ENCODE measurements around the gene MKKS.

The MKKS gene

GRCh38 chr20:10360878-10361277, 73.1 kb downstream of the MKKS start:
- no peak overlapping the region for H3K4me3 ChIP-seq (ENCODE audit: low read length in 2 of 2)
- no peak overlapping the region for H3K9ac ChIP-seq (ENCODE audit: low read depth in 1 of 2, low read length in 2 of 2)
- H3K9me3 ChIP-seq (ENCODE audit: control insufficient read depth in 2 of 2, low read length in 2 of 2) = no peaks in the 10 kb centered on the region
- H3K27me3 ChIP-seq (ENCODE audit: control insufficient read depth in 2 of 2, insufficient read depth in 2 of 2, low read length in 2 of 2) = no peaks in the 10 kb centered on the region
- no peaks in the 10 kb centered on the region for H3K36me3 ChIP-seq (ENCODE audit: control insufficient read depth in 2 of 2, insufficient read depth in 2 of 2, low read length in 2 of 2)
- no peak overlapping the region for H3K27ac ChIP-seq (ENCODE audit: low read depth in 2 of 2, low read length in 2 of 2)
- H3K4me1 ChIP-seq (ENCODE audit: control insufficient read depth in 2 of 2, insufficient read depth in 2 of 2, low read length in 2 of 2) = no peaks in the 10 kb centered on the region

DNA sequence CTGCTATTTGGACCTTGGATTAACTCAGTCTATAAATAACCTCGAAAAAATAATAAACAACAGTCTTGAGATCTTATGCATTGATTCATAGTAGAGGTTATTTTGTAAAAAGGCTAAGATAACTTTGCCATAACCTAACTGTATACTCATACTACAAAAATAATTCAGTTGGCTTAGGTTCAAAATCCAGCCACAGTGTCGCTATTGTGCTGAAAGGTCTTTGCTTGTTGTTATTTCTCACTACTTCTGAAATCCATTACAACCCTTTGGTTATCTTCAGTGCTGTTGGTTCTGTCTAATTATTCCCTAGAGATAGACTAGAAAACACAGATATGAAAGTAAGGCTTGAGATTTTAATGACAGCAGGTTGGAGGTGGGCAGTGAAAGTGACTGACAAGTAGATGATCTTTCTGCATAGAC, 74.4 kb downstream of the MKKS start:
- H3K9ac ChIP-seq (ENCODE audit: low read depth in 1 of 2, low read length in 2 of 2) = no peak overlapping the region
- H3K4me1 ChIP-seq (ENCODE audit: control insufficient read depth in 2 of 2, insufficient read depth in 2 of 2, low read length in 2 of 2) = no peaks in the 10 kb centered on the region
- no peaks in the 10 kb centered on the region for H3K9me3 ChIP-seq (ENCODE audit: control insufficient read depth in 2 of 2, low read length in 2 of 2)
- H3K36me3 ChIP-seq (ENCODE audit: control insufficient read depth in 2 of 2, insufficient read depth in 2 of 2, low read length in 2 of 2) = no peaks in the 10 kb centered on the region
- H3K27me3 ChIP-seq (ENCODE audit: control insufficient read depth in 2 of 2, insufficient read depth in 2 of 2, low read length in 2 of 2) = no peaks in the 10 kb centered on the region
- no peak overlapping the region for H3K27ac ChIP-seq (ENCODE audit: low read depth in 2 of 2, low read length in 2 of 2)
- no peak overlapping the region for H3K4me3 ChIP-seq (ENCODE audit: low read length in 2 of 2)

DNA sequence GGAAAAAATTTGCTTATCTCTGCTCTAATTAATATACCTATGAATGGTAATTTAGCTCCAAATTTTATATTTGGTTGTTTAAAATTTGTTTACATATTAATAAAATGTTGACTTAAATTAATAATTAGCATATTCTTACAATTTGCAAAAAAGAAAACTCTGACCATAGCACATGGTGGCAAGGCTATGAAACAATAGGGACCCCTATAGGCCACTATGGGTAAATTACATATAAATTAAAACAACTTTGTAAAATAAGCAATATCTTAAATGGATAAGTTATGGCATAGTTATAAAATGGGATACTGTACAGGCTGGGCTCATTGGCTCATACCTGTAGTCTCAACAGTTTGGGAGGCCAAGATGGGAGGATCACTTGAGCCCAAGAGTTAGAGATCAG, 76.0 kb downstream of the MKKS start:
- H3K36me3 ChIP-seq (ENCODE audit: control insufficient read depth in 2 of 2, insufficient read depth in 2 of 2, low read length in 2 of 2) = no peaks in the 10 kb centered on the region
- no peaks in the 10 kb centered on the region for H3K27me3 ChIP-seq (ENCODE audit: control insufficient read depth in 2 of 2, insufficient read depth in 2 of 2, low read length in 2 of 2)
- no peaks in the 10 kb centered on the region for H3K4me1 ChIP-seq (ENCODE audit: control insufficient read depth in 2 of 2, insufficient read depth in 2 of 2, low read length in 2 of 2)
- no peak overlapping the region for H3K4me3 ChIP-seq (ENCODE audit: low read length in 2 of 2)
- no peak overlapping the region for H3K9ac ChIP-seq (ENCODE audit: low read depth in 1 of 2, low read length in 2 of 2)
- H3K27ac ChIP-seq (ENCODE audit: low read depth in 2 of 2, low read length in 2 of 2) = no peak overlapping the region
- no peaks in the 10 kb centered on the region for H3K9me3 ChIP-seq (ENCODE audit: control insufficient read depth in 2 of 2, low read length in 2 of 2)

DNA sequence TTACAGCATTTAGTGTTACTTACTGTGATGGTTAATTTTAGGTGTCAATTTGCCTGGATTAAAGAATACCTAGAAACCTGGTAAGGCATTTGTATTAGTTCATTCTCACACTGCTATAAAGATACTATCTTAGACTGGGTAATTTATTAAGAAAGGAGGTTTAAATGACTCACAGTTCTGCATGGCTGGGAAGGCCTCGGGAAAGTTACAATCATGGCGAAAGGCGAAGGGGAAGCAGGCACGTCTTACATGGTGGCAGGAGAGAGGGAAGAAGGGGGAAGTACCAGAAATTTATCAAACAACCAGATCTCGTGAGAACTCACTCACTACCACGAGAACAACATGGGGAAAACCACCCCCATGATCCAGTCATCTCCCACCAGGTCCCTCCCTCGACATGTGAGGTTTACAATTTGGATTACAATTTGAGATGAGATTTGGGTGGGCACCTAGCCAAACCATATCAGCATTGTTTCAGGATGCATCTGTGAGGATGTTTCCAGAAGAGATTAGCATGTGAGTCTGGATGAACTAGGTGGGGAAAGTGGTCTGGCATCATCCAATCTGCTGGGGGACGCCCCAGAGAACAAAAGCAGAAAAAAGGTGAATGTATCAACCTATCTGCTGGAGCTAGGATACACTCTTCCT, 76.8 kb downstream of the MKKS start:
- Histone ChIP-seq H3K4me3 (ENCODE audit: low read length in 2 of 2) (no peak overlapping the region), H3K9ac (ENCODE audit: low read depth in 1 of 2, low read length in 2 of 2) (no peak overlapping the region), H3K27me3 (ENCODE audit: control insufficient read depth in 2 of 2, insufficient read depth in 2 of 2, low read length in 2 of 2) (no peaks in the 10 kb centered on the region), H3K36me3 (ENCODE audit: control insufficient read depth in 2 of 2, insufficient read depth in 2 of 2, low read length in 2 of 2) (no peaks in the 10 kb centered on the region), H3K9me3 (ENCODE audit: control insufficient read depth in 2 of 2, low read length in 2 of 2) (no peaks in the 10 kb centered on the region), H3K27ac (ENCODE audit: low read depth in 2 of 2, low read length in 2 of 2) (no peak overlapping the region), H3K4me1 (ENCODE audit: control insufficient read depth in 2 of 2, insufficient read depth in 2 of 2, low read length in 2 of 2) (no peaks in the 10 kb centered on the region)

- H3K27ac ChIP-seq (ENCODE audit: low read depth in 2 of 2, low read length in 2 of 2) = no peak overlapping the region
- H3K9ac ChIP-seq (ENCODE audit: low read depth in 1 of 2, low read length in 2 of 2) = no peak overlapping the region
- H3K4me3 ChIP-seq (ENCODE audit: low read length in 2 of 2) = no peak overlapping the region
- H3K36me3 ChIP-seq (ENCODE audit: control insufficient read depth in 2 of 2, insufficient read depth in 2 of 2, low read length in 2 of 2) = no peaks in the 10 kb centered on the region
- no peaks in the 10 kb centered on the region for H3K27me3 ChIP-seq (ENCODE audit: control insufficient read depth in 2 of 2, insufficient read depth in 2 of 2, low read length in 2 of 2)
- H3K4me1 ChIP-seq (ENCODE audit: control insufficient read depth in 2 of 2, insufficient read depth in 2 of 2, low read length in 2 of 2) = no peaks in the 10 kb centered on the region
- no peaks in the 10 kb centered on the region for H3K9me3 ChIP-seq (ENCODE audit: control insufficient read depth in 2 of 2, low read length in 2 of 2)
Observed at GRCh38 chr20:10356628-10357027, 77.4 kb downstream of the MKKS start.

GRCh38 chr20:10352934-10353824, 80.8 kb downstream of the MKKS start:
- Histone ChIP-seq H3K27ac (ENCODE audit: low read depth in 2 of 2, low read length in 2 of 2) (no peak overlapping the region), H3K9me3 (ENCODE audit: control insufficient read depth in 2 of 2, low read length in 2 of 2) (no peaks in the 10 kb centered on the region), H3K36me3 (ENCODE audit: control insufficient read depth in 2 of 2, insufficient read depth in 2 of 2, low read length in 2 of 2) (no peaks in the 10 kb centered on the region), H3K9ac (ENCODE audit: low read depth in 1 of 2, low read length in 2 of 2) (no peak overlapping the region), H3K4me3 (ENCODE audit: low read length in 2 of 2) (no peak overlapping the region), H3K27me3 (ENCODE audit: control insufficient read depth in 2 of 2, insufficient read depth in 2 of 2, low read length in 2 of 2) (no peaks in the 10 kb centered on the region), H3K4me1 (ENCODE audit: control insufficient read depth in 2 of 2, insufficient read depth in 2 of 2, low read length in 2 of 2) (no peaks in the 10 kb centered on the region)

All from mucosa of rectum (tissue), 2 donors.